Measurements from ENCODE around the gene KYNU. TPM values are rescaled to one million over a fixed set of nuclear protein-coding genes. Genes with fewer than 3 reads are reported as not detected.
"Not testable (repeated sequence)": the region's sequence is repeated elsewhere in the genome, so short reads cannot be mapped to it uniquely, and the experiment has no call there.

Gene KYNU
- total and polyA plus RNA-seq, 3 experiments from 2014 or later: 0.20 TPM; not detected in 2

DNA sequence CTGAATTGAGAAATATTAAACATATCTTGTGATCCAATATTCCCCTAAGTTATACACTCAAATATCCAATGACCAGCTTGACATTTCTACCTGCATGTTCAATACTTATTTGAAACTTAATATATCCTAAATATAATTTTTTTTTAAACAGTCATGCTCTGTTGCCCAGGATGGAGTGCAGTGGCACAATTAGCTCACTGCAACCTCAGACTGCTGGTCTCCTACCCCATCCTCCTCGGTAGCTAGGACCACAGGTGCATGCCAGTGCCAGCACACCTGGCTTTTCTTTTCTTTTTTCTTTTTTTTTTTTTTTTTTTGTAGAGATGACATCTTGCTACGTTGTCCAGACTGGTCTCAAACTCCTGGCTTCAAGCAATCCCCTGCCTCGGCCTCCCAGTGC lies 4.2 kb downstream of the KYNU start:
- H3K27me3 ChIP-seq (ENCODE audit: insufficient read depth, low read length, poor library complexity, severe bottlenecking): no peaks in the 10 kb centered on the region
- DNase-seq: no peak
- Mint-ChIP-seq H3K4me3 (no peak overlapping the region), H3K27ac (no peak overlapping the region), H3K4me1 (no peaks in the 10 kb centered on the region), H3K27me3 (peaks cover 3 to 6% of the 10 kb centered on the region in 2 donors), H3K36me3 (no peaks in the 10 kb centered on the region), H3K9me3 (peaks cover 3 to 7% (median 3%) of the 10 kb centered on the region in 5 donors)
- no peak overlapping the region for H3K27ac ChIP-seq (ENCODE audit: low read depth, low read length)
- H3K4me1 ChIP-seq (ENCODE audit: insufficient read depth, low read length): no peaks in the 10 kb centered on the region
- ChIA-PET POLR2A (no interaction called here), CTCF (no interaction called here)
- H3K36me3 ChIP-seq (ENCODE audit: insufficient read depth, low read length): no peaks in the 10 kb centered on the region
- no peaks in the 10 kb centered on the region for H3K9me3 ChIP-seq (ENCODE audit: low read length)
- H3K4me3 ChIP-seq (ENCODE audit: low read length): no peak overlapping the region

GRCh38 chr2:142882500-142882899 lies 5.0 kb downstream of the KYNU start:
- POLR2A ChIA-PET; CTCF ChIA-PET; H3K27ac Mint-ChIP-seq; H3K4me1 ChIP-seq (ENCODE audit: insufficient read depth, low read length); H3K4me1 Mint-ChIP-seq; DNase-seq; H3K27ac ChIP-seq (ENCODE audit: low read depth, low read length); H3K4me3 ChIP-seq (ENCODE audit: low read length); H3K9me3 Mint-ChIP-seq; H3K27me3 ChIP-seq (ENCODE audit: insufficient read depth, low read length, poor library complexity, severe bottlenecking); H3K27me3 Mint-ChIP-seq; H3K36me3 Mint-ChIP-seq; H3K9me3 ChIP-seq (ENCODE audit: low read length); H3K36me3 ChIP-seq (ENCODE audit: insufficient read depth, low read length); H3K4me3 Mint-ChIP-seq: not testable (repeated sequence)

DNA sequence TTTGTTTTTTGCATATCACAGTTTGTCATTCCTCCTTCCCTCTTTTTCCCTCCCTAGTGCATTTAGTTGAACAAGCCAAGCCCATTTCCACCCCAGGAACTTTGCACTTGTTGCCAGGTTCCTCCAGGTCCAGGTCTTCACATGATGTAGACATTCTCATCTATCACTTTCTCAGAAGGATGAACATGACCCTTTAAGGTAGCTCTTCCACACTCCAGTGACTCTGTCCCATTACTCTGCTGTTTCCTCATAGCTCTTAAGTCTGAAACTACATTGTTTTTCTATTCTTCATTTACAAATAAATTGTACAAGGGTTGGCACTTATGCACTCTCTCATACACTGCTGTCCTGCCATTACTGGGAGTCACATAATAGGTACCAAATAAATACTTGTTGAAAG lies 6.1 kb downstream of the KYNU start:
- ChIA-PET POLR2A (no interaction called here), CTCF (no interaction called here)
- H3K36me3 Mint-ChIP-seq: no peaks in the 10 kb centered on the region
- H3K27ac ChIP-seq (ENCODE audit: low read depth, low read length): no peak overlapping the region
- no peak overlapping the region for H3K4me3 Mint-ChIP-seq
- H3K27me3 ChIP-seq (ENCODE audit: insufficient read depth, low read length, poor library complexity, severe bottlenecking): no peaks in the 10 kb centered on the region
- H3K36me3 ChIP-seq (ENCODE audit: insufficient read depth, low read length): no peaks in the 10 kb centered on the region
- no peaks in the 10 kb centered on the region for H3K4me1 ChIP-seq (ENCODE audit: insufficient read depth, low read length)
- no peak for DNase-seq
- no peak overlapping the region for H3K27ac Mint-ChIP-seq
- H3K27me3 Mint-ChIP-seq: peaks cover 6 to 8% of the 10 kb centered on the region in 2 donors
- H3K9me3 ChIP-seq (ENCODE audit: low read length): no peaks in the 10 kb centered on the region
- H3K9me3 Mint-ChIP-seq: peaks cover 3 to 7% (median 3%) of the 10 kb centered on the region in 5 donors
- no peaks in the 10 kb centered on the region for H3K4me1 Mint-ChIP-seq
- no peak overlapping the region for H3K4me3 ChIP-seq (ENCODE audit: low read length)

DNA sequence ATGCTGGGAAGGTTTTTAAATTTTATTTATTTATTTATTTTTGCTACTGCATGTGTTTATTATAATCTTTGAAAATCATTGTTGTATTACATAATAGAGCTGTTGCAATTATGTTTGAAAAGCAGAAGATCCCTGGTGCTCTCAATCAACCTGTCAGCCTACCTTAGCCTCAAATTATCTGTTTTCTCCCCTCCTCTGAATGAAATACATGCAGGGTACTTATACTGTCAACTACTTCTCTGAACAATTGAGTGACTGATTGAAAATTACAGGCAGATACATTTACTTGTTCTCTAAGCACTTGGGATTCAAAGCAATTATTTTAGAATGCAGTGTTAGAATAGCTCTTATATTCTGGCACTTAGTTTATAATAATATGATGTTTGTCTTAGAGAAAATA lies 8.1 kb downstream of the KYNU start:
- peaks cover 3 to 7% (median 3%) of the 10 kb centered on the region in 5 donors for H3K9me3 Mint-ChIP-seq
- Histone ChIP-seq H3K4me1 (ENCODE audit: insufficient read depth, low read length) (no peaks in the 10 kb centered on the region), H3K9me3 (ENCODE audit: low read length) (no peaks in the 10 kb centered on the region), H3K27ac (ENCODE audit: low read depth, low read length) (no peak overlapping the region), H3K4me3 (ENCODE audit: low read length) (no peak overlapping the region), H3K36me3 (ENCODE audit: insufficient read depth, low read length) (no peaks in the 10 kb centered on the region), H3K27me3 (ENCODE audit: insufficient read depth, low read length, poor library complexity, severe bottlenecking) (no peaks in the 10 kb centered on the region)
- ChIA-PET CTCF (no interaction called here), POLR2A (no interaction called here)
- no peaks in the 10 kb centered on the region for H3K4me1 Mint-ChIP-seq
- no peak overlapping the region for H3K27ac Mint-ChIP-seq
- DNase-seq: no peak
- no peak overlapping the region for H3K4me3 Mint-ChIP-seq
- H3K36me3 Mint-ChIP-seq: no peaks in the 10 kb centered on the region
- H3K27me3 Mint-ChIP-seq: peaks cover 6 to 8% of the 10 kb centered on the region in 2 donors

DNA sequence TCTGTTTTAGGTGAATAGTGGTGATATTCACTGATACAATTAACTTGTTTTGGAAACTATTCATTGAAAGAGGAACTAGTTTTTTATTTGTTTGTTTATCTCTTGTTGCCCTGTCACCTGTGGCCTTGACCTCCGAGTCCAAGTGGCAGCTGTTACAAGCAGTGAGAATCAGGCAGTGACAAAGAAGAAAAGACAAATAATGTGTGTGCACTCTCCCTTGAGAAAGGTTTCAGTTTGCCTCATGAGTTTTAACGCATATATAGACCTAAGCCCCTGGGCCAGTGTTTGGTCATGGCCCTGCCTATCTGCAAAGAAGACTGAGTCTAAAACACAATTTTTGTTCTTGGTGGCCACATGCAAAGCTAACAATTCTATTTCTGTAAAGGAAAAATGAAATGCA lies 15.3 kb downstream of the KYNU start:
- no peaks in the 10 kb centered on the region for H3K9me3 ChIP-seq (ENCODE audit: low read length)
- no peaks in the 10 kb centered on the region for H3K36me3 Mint-ChIP-seq
- no peaks in the 10 kb centered on the region for H3K4me1 Mint-ChIP-seq
- no peaks in the 10 kb centered on the region for H3K27me3 Mint-ChIP-seq
- no peaks in the 10 kb centered on the region for H3K36me3 ChIP-seq (ENCODE audit: insufficient read depth, low read length)
- H3K27me3 ChIP-seq (ENCODE audit: insufficient read depth, low read length, poor library complexity, severe bottlenecking): no peaks in the 10 kb centered on the region
- CTCF ChIA-PET: no interaction called here
- H3K27ac Mint-ChIP-seq: no peak overlapping the region
- no peak for DNase-seq
- no peaks in the 10 kb centered on the region for H3K4me1 ChIP-seq (ENCODE audit: insufficient read depth, low read length)
- POLR2A ChIA-PET: no interaction called here
- H3K4me3 Mint-ChIP-seq: no peak overlapping the region
- H3K27ac ChIP-seq (ENCODE audit: low read depth, low read length): no peak overlapping the region
- H3K4me3 ChIP-seq (ENCODE audit: low read length): no peak overlapping the region
- no peaks in the 10 kb centered on the region for H3K9me3 Mint-ChIP-seq

DNA sequence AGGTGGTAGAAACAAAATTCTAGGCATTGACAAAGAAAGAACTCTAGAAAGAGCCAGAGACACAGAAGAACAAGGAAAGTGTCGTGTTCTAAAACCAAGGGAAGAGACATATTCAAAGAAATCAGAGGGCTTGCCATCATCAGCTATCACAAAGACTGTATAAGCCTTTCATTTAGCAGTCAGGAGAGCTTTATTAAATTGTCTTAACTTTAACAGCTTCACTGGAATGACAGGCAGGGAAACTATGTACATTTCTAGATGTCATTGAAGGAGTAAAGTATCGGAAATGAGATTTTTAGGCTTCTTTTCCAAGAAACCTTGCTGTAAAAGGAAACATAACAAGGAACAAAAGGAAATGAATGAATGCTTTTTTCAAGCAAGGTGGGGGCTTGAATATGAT lies 15.8 kb downstream of the KYNU start:
- no peaks in the 10 kb centered on the region for H3K9me3 Mint-ChIP-seq
- no peak overlapping the region for H3K4me3 Mint-ChIP-seq
- no peak overlapping the region for H3K4me3 ChIP-seq (ENCODE audit: low read length)
- ChIA-PET POLR2A (no interaction called here), CTCF (no interaction called here)
- H3K27ac ChIP-seq (ENCODE audit: low read depth, low read length): no peak overlapping the region
- no peak for DNase-seq
- H3K27ac Mint-ChIP-seq: no peak overlapping the region
- no peaks in the 10 kb centered on the region for H3K9me3 ChIP-seq (ENCODE audit: low read length)
- no peaks in the 10 kb centered on the region for H3K36me3 ChIP-seq (ENCODE audit: insufficient read depth, low read length)
- no peaks in the 10 kb centered on the region for H3K27me3 ChIP-seq (ENCODE audit: insufficient read depth, low read length, poor library complexity, severe bottlenecking)
- H3K4me1 Mint-ChIP-seq: no peaks in the 10 kb centered on the region
- no peaks in the 10 kb centered on the region for H3K4me1 ChIP-seq (ENCODE audit: insufficient read depth, low read length)
- no peaks in the 10 kb centered on the region for H3K27me3 Mint-ChIP-seq
- no peaks in the 10 kb centered on the region for H3K36me3 Mint-ChIP-seq

- no peak overlapping the region for H3K27ac ChIP-seq (ENCODE audit: low read depth, low read length)
- no peak overlapping the region for H3K27ac Mint-ChIP-seq
- H3K27me3 Mint-ChIP-seq: no peaks in the 10 kb centered on the region
- H3K4me3 ChIP-seq (ENCODE audit: low read length): no peak overlapping the region
- no peaks in the 10 kb centered on the region for H3K27me3 ChIP-seq (ENCODE audit: insufficient read depth, low read length, poor library complexity, severe bottlenecking)
- no peak overlapping the region for H3K4me3 Mint-ChIP-seq
- POLR2A ChIA-PET: no interaction called here
- no peaks in the 10 kb centered on the region for H3K9me3 Mint-ChIP-seq
- H3K9me3 ChIP-seq (ENCODE audit: low read length): no peaks in the 10 kb centered on the region
- CTCF ChIA-PET: no interaction called here
- no peaks in the 10 kb centered on the region for H3K4me1 Mint-ChIP-seq
- H3K36me3 Mint-ChIP-seq: peaks cover 0 to 4% (median 0%) of the 10 kb centered on the region in 3 donors
- H3K4me1 ChIP-seq (ENCODE audit: insufficient read depth, low read length): no peaks in the 10 kb centered on the region
- DNase-seq: no peak
- no peaks in the 10 kb centered on the region for H3K36me3 ChIP-seq (ENCODE audit: insufficient read depth, low read length)
Measured at GRCh38 chr2:142897807-142898206, 20.3 kb downstream of the KYNU start.

DNA sequence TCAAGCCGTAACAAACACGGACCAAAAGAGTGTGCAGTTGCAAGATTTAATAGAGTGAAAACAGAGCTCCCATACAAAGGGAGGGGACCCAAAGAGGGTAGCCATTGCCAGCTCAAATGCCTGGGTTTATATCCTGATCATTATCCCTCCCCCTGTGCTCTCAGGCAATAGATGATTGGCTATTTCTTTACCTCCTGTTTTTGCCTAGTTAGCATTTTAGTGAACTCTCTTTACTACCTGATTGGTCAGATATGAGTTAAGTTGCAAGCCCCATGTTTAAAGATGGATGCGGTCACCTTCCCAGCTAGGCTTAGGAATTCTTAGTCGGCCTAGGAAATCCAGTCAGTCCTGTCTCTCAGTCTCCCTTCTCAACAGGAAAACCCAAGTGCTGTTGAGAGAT lies 22.9 kb downstream of the KYNU start:
- H3K9me3 Mint-ChIP-seq; H3K36me3 Mint-ChIP-seq; H3K36me3 ChIP-seq (ENCODE audit: insufficient read depth, low read length); DNase-seq; POLR2A ChIA-PET; H3K9me3 ChIP-seq (ENCODE audit: low read length); H3K4me1 Mint-ChIP-seq; H3K27me3 ChIP-seq (ENCODE audit: insufficient read depth, low read length, poor library complexity, severe bottlenecking); H3K4me3 Mint-ChIP-seq; H3K27me3 Mint-ChIP-seq; H3K4me1 ChIP-seq (ENCODE audit: insufficient read depth, low read length); H3K27ac Mint-ChIP-seq; H3K27ac ChIP-seq (ENCODE audit: low read depth, low read length); H3K4me3 ChIP-seq (ENCODE audit: low read length): not testable (repeated sequence)
- CTCF ChIA-PET: interaction anchor here (1.6 kb wide), 1 partner anchor 7 kb away, joined by 3 read pairs; no protein-coding TSS in a partner anchor

DNA sequence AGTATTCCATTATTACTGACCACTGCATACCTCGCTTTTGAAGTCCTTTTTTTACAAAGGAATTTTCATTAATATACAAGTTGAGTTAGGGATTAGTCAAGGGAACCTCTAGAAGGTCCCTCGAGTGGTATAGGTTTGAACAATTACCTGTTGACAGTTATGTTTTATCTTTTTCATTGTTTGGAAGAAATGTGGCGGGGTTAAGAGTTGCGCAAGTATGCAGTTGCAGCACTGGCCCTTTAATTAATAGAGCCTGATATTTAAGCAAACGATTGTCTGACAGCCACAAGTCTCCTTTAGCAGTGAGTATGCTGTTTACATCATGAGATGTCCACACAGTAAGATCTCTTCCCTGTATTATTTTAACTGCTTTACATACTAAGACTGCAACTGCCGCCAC lies 24.3 kb downstream of the KYNU start:
- no peak for DNase-seq
- Mint-ChIP-seq H3K4me3 (no peak overlapping the region), H3K9me3 (no peaks in the 10 kb centered on the region), H3K27ac (no peak overlapping the region), H3K36me3 (peaks cover 0 to 4% (median 0%) of the 10 kb centered on the region in 3 donors), H3K27me3 (peaks cover 0 to 2% of the 10 kb centered on the region in 2 donors), H3K4me1 (no peaks in the 10 kb centered on the region)
- no peaks in the 10 kb centered on the region for H3K4me1 ChIP-seq (ENCODE audit: insufficient read depth, low read length)
- CTCF ChIA-PET: no interaction called here
- H3K27ac ChIP-seq (ENCODE audit: low read depth, low read length): no peak overlapping the region
- H3K27me3 ChIP-seq (ENCODE audit: insufficient read depth, low read length, poor library complexity, severe bottlenecking): no peaks in the 10 kb centered on the region
- POLR2A ChIA-PET: no interaction called here
- no peak overlapping the region for H3K4me3 ChIP-seq (ENCODE audit: low read length)
- no peaks in the 10 kb centered on the region for H3K36me3 ChIP-seq (ENCODE audit: insufficient read depth, low read length)
- no peaks in the 10 kb centered on the region for H3K9me3 ChIP-seq (ENCODE audit: low read length)
